ENCODE data around the gene UBA6. TPM values are rescaled to one million over a fixed set of nuclear protein-coding genes. Genes with fewer than 3 reads are reported as not detected.
A peak's percentile ranks its signal among the peaks of the same experiment; 100 is the strongest.

The UBA6 gene
- polyA plus RNA-seq, 1 of the 3 experiments (the other 2 are of a cell fraction), result 51.0 TPM

GRCh38 chr4:67744561-67745283, 43.8 kb upstream of the UBA6 start:
- ChIA-PET CTCF (interaction anchor here (0.8 to 3.2 kb wide), 6 partner anchors 11 to 83 kb away, joined by 3 to 31 read pairs (median 3); partner anchors contain the start of gene GNRHR), POLR2A (no interaction called here)
- WGBS (ENCODE audit: low lambda C conversion rate), result 20% methylated on average over 4 of the region's 4 CpGs
- no peak for TF ChIP-seq NFIC (IDR thresholded peaks at IDR 0.05; ENCODE audit: borderline replicate concordance)
- TF ChIP-seq TCF12 (IDR thresholded peaks at IDR 0.05), result peak; percentile 63
- peak in 1 of 2 experiments; percentile 56; a peak in 1 of 4 replicates for TF ChIP-seq EP300 (IDR thresholded peaks at IDR 0.05; ENCODE audit: borderline replicate concordance in 1 of 2, low read depth in 1 of 2, low read length in 1 of 2)
- TF ChIP-seq JUND (IDR thresholded peaks at IDR 0.05), result peak; percentile 75
- TF ChIP-seq, protein P1, sequence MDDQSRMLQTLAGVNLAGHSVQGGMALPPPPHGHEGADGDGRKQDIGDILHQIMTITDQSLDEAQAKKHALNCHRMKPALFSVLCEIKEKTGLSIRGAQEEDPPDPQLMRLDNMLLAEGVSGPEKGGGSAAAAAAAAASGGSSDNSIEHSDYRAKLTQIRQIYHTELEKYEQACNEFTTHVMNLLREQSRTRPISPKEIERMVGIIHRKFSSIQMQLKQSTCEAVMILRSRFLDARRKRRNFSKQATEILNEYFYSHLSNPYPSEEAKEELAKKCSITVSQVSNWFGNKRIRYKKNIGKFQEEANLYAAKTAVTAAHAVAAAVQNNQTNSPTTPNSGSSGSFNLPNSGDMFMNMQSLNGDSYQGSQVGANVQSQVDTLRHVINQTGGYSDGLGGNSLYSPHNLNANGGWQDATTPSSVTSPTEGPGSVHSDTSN (IDR thresholded peaks at IDR 0.05), result peak; percentile 86
- TF ChIP-seq FOXM1 (IDR thresholded peaks at IDR 0.05; ENCODE audit: low read depth), result no peak
- TF ChIP-seq FOSL2 (IDR thresholded peaks at IDR 0.05; ENCODE audit: borderline replicate concordance, low read depth), result peak; percentile 87
- peak overlapping the region; percentile 54; the same call in 1 of the 2 replicates for H3K9ac ChIP-seq
- H3K4me2 ChIP-seq, result peak overlapping the region; percentile 61
- peaks cover 21% of the 10 kb centered on the region for H3F3A ChIP-seq (replicated peaks; ENCODE audit: insufficient read depth)
- no peaks in the 10 kb centered on the region for H3K36me3 ChIP-seq (replicated peaks in 1 of 2; ENCODE audit: control insufficient read depth in 1 of 2, insufficient read depth in 2 of 2, low read length in 1 of 2)
- DNase-seq, result no peak
- peak overlapping the region; percentile 48 for H2AFZ ChIP-seq (ENCODE audit: low read depth)
- H3K79me2 ChIP-seq (ENCODE audit: insufficient read depth), result no peaks in the 10 kb centered on the region
- H4K20me1 ChIP-seq (ENCODE audit: insufficient read depth), result no peaks in the 10 kb centered on the region
- no peaks in the 10 kb centered on the region for H3K9me3 ChIP-seq
- no peaks in the 10 kb centered on the region; a peak in 2 of 4 replicates for H3K4me1 ChIP-seq (ENCODE audit: control insufficient read depth in 1 of 2, insufficient read depth in 2 of 2, low read depth in 1 of 2, low read length in 1 of 2)
- H3K4me3 ChIP-seq (ENCODE audit: low read depth in 2 of 2, low read length in 1 of 2), result peak overlapping the region in 1 of 2 experiments; percentile 14; a peak in 1 of 4 replicates
- H3K9me2 ChIP-seq, result no peaks in the 10 kb centered on the region
- H3K27ac ChIP-seq (ENCODE audit: low read depth in 2 of 2, low read length in 1 of 2), result peak overlapping the region in 1 of 2 experiments; percentile 71; a peak in 2 of 4 replicates
- no peaks in the 10 kb centered on the region for H3K27me3 ChIP-seq (ENCODE audit: insufficient read depth)

DNA sequence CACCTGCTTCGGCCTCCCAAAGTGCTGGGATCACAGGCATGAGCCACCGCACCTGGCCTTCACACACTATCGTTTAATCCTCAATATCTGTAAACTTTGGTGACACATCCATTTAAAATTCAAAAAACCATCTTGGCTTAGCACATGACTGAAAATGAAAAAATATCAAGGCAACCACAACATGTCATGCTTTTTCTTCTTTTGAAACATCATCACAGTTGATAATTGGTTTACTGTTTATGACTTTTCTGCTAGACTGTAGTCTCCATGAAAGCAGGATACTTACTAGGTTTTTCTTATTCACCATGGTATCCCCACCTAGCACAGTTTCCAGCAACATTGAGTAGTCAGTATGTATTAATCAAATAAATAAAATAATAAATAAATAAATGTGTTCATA, 42.2 kb upstream of the UBA6 start:
- Histone ChIP-seq H3K79me2 (ENCODE audit: insufficient read depth) (no peaks in the 10 kb centered on the region), H3K4me2 (no peak overlapping the region), H3K9ac (no peak overlapping the region), H4K20me1 (ENCODE audit: insufficient read depth) (no peaks in the 10 kb centered on the region), H3K4me1 (ENCODE audit: control insufficient read depth in 1 of 2, insufficient read depth in 2 of 2, low read depth in 1 of 2, low read length in 1 of 2) (no peaks in the 10 kb centered on the region; a peak in 2 of 4 replicates), H3F3A (replicated peaks; ENCODE audit: insufficient read depth) (peaks cover 21% of the 10 kb centered on the region), H3K36me3 (replicated peaks in 1 of 2; ENCODE audit: control insufficient read depth in 1 of 2, insufficient read depth in 2 of 2, low read length in 1 of 2) (no peaks in the 10 kb centered on the region), H3K9me2 (no peaks in the 10 kb centered on the region), H3K9me3 (no peaks in the 10 kb centered on the region), H2AFZ (ENCODE audit: low read depth) (no peak overlapping the region), H3K27ac (ENCODE audit: low read depth in 2 of 2, low read length in 1 of 2) (no peak overlapping the region), H3K27me3 (ENCODE audit: insufficient read depth) (no peaks in the 10 kb centered on the region), H3K4me3 (ENCODE audit: low read depth in 2 of 2, low read length in 1 of 2) (no peak overlapping the region)
- TF ChIP-seq, protein P2, sequence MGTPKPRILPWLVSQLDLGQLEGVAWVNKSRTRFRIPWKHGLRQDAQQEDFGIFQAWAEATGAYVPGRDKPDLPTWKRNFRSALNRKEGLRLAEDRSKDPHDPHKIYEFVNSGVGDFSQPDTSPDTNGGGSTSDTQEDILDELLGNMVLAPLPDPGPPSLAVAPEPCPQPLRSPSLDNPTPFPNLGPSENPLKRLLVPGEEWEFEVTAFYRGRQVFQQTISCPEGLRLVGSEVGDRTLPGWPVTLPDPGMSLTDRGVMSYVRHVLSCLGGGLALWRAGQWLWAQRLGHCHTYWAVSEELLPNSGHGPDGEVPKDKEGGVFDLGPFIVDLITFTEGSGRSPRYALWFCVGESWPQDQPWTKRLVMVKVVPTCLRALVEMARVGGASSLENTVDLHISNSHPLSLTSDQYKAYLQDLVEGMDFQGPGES (IDR thresholded peaks at IDR 0.05; ENCODE audit: low read depth, low read length), result no peak
- DNase-seq, result no peak
- ChIA-PET POLR2A (no interaction called here), CTCF (no interaction called here)
- WGBS (ENCODE audit: low lambda C conversion rate), result 94% methylated on average over 3 of the region's 3 CpGs

GRCh38 chr4:67736262-67736661, 35.3 kb upstream of the UBA6 start:
- Histone ChIP-seq H3K4me3 (ENCODE audit: low read depth in 2 of 2, low read length in 1 of 2) (no peak overlapping the region), H3K27ac (ENCODE audit: low read depth in 2 of 2, low read length in 1 of 2) (no peak overlapping the region), H3K36me3 (replicated peaks in 1 of 2; ENCODE audit: control insufficient read depth in 1 of 2, insufficient read depth in 2 of 2, low read length in 1 of 2) (no peaks in the 10 kb centered on the region), H3K27me3 (ENCODE audit: insufficient read depth) (no peaks in the 10 kb centered on the region), H3K9me2 (no peaks in the 10 kb centered on the region), H3K79me2 (ENCODE audit: insufficient read depth) (no peaks in the 10 kb centered on the region), H3K4me1 (ENCODE audit: control insufficient read depth in 1 of 2, insufficient read depth in 2 of 2, low read depth in 1 of 2, low read length in 1 of 2) (no peaks in the 10 kb centered on the region), H3K9ac (no peak overlapping the region), H3K9me3 (no peaks in the 10 kb centered on the region), H2AFZ (ENCODE audit: low read depth) (no peak overlapping the region), H3F3A (replicated peaks; ENCODE audit: insufficient read depth) (peaks cover 5% of the 10 kb centered on the region), H3K4me2 (no peak overlapping the region), H4K20me1 (ENCODE audit: insufficient read depth) (no peaks in the 10 kb centered on the region)
- 100% methylated on average over 1 of the region's 1 CpG for WGBS (ENCODE audit: low lambda C conversion rate)
- ChIA-PET POLR2A (no interaction called here), CTCF (interaction anchor here (1.6 to 5.8 kb wide), 3 partner anchors 9 to 46 kb away, joined by 3 to 41 read pairs (median 5); no protein-coding TSS in a partner anchor)
- no peak for DNase-seq
- TF ChIP-seq, protein P3, sequence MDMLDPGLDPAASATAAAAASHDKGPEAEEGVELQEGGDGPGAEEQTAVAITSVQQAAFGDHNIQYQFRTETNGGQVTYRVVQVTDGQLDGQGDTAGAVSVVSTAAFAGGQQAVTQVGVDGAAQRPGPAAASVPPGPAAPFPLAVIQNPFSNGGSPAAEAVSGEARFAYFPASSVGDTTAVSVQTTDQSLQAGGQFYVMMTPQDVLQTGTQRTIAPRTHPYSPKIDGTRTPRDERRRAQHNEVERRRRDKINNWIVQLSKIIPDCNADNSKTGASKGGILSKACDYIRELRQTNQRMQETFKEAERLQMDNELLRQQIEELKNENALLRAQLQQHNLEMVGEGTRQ (IDR thresholded peaks at IDR 0.05; ENCODE audit: borderline replicate concordance, low read depth, low read length), result no peak
- TF ChIP-seq NFIC (IDR thresholded peaks at IDR 0.05; ENCODE audit: borderline replicate concordance) (no peak), TCF12 (IDR thresholded peaks at IDR 0.05) (no peak), RFX5 (IDR thresholded peaks at IDR 0.05; ENCODE audit: low read length) (no peak), GABPA (IDR thresholded peaks at IDR 0.05; ENCODE audit: low read depth) (no peak), EP300 (IDR thresholded peaks at IDR 0.05; ENCODE audit: borderline replicate concordance in 1 of 2, low read depth in 1 of 2, low read length in 1 of 2) (no peak), FOXJ3 (CRISPR knock-in tag; IDR thresholded peaks at IDR 0.05) (no peak), JUND (IDR thresholded peaks at IDR 0.05) (no peak), GATA2 (CRISPR knock-in tag; IDR thresholded peaks at IDR 0.05) (no peak)
